ENCODE results near the gene CRIP3.
A peak's percentile ranks its signal among the peaks of the same experiment; 100 is the strongest.

The CRIP3 gene

DNA sequence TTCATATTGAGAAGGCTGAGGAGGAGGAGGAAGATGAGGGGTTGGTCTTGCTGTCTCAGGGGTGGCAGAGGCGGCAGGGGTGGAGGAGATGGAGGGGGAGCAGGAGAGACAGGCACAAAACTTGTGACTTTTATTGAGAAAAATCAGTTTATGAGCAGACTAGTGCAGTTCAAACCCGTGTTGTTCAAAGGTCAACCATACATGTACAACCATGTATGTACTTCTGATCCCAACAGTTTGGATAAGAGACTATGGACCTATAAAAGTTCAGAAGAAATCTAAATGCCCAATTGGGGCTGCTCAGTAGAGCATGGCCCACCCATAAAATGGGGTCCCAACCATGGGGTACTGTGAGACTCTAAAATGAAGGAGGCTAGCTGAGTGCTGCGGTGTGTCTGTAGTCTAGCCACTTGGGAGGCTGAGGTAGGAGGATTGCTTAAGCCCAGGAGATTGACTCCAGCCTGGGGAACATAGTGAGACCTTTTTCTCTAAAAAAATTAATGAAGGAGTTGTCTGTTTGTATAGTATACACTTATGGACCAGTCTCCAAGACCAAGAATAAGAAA is 18.2 kb downstream of the CRIP3 start:
- no peak overlapping the region for H3K4me3 ChIP-seq (ENCODE audit: control insufficient read depth, low read depth, low read length)
- TF ChIP-seq, protein P1, sequence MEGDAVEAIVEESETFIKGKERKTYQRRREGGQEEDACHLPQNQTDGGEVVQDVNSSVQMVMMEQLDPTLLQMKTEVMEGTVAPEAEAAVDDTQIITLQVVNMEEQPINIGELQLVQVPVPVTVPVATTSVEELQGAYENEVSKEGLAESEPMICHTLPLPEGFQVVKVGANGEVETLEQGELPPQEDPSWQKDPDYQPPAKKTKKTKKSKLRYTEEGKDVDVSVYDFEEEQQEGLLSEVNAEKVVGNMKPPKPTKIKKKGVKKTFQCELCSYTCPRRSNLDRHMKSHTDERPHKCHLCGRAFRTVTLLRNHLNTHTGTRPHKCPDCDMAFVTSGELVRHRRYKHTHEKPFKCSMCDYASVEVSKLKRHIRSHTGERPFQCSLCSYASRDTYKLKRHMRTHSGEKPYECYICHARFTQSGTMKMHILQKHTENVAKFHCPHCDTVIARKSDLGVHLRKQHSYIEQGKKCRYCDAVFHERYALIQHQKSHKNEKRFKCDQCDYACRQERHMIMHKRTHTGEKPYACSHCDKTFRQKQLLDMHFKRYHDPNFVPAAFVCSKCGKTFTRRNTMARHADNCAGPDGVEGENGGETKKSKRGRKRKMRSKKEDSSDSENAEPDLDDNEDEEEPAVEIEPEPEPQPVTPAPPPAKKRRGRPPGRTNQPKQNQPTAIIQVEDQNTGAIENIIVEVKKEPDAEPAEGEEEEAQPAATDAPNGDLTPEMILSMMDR (conservative IDR thresholded peaks at IDR 0.05; ENCODE audit: control insufficient read depth, insufficient read depth, low read depth, low read length) = no peak
- no peak for DNase-seq (ENCODE audit: low read depth)

DNA sequence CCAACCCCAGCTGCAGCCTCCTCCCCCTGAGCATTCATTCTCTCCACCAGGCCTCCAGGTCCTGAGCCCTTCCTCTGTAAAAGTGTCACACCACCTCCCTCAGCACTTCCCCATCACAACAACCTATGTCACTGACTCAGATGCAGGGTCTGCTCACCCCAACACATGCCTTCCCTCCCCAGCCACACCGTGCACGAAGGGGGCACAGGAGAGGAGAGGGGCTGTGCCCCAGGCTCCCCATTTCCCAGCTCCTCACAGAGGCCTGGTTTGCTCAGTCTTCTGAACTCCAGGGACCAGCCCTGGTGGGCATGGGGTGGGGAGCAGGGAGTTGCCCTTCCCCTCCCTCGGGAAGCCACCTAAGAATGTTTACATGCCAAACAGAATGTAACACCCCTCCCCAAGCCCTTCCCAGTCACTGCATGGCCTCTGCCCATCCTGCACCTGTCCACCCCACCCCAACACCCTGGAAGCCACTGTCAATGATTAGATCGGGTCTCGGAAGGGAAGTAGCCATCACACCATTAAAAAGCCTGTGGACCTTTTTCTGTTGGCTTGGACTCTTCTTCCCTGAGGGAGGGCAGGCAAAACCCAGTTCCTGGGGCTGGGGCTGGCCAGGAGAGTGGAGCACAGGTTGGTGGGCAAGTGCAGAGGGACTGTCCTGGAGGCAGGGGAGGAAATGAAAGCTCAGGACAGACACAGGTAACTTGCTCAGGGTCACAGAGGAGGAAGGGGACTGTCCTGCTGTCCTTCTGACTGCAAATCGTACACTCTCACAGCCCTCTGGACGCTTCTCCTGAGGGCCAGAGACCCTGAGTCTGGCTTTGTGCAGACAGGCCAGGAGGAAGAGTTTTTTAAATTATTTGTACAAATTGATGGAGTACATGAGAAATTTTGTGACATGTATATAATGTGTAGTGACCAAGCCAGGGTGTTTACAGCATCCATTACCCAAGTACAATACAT is 20.6 kb downstream of the CRIP3 start:
- TF ChIP-seq, protein P1 (conservative IDR thresholded peaks at IDR 0.05; ENCODE audit: control insufficient read depth, insufficient read depth, low read depth, low read length) = no peak
- H3K4me3 ChIP-seq (ENCODE audit: control insufficient read depth, low read depth, low read length) = no peak overlapping the region
- DNase-seq (ENCODE audit: low read depth) = no peak

DNA sequence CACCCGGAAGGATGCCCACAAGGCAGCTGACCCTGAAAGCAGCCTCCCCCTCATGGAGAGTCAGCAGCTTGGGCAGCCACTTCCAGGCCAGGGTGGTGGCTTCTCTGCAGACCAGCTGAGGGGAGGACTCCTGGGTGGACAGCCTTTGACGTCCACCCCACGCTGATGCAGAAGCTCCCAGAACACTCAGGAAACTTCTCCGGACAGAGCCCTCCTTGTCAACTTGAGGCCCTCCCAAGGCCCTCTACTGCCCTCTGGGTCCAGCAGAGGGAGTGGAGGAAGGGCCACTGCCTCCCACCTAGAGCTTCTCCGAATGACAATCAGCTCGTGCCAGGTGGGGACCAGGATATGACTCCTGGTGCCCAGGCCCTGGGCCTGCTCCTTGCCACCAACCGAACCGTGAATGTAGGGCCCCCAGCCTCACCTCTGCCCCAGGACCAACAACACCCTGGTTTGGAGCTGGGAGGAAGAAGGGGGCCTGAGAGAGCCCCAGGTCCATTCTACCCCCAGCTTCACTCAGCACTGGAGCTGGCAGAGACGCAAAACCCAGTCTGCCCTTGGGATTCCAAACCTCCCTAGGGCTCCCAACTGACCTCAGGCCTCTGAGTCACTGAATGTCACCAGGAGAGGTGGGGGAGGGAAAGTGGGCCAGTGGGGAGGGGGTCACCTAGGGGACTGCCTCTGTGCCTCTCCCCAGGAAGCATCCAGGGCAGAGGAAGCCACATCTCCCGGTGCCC is 21.5 kb downstream of the CRIP3 start:
- TF ChIP-seq, protein P1 (conservative IDR thresholded peaks at IDR 0.05; ENCODE audit: control insufficient read depth, insufficient read depth, low read depth, low read length) = peak; percentile 6
- no peak overlapping the region for H3K4me3 ChIP-seq (ENCODE audit: control insufficient read depth, low read depth, low read length)
- DNase-seq (ENCODE audit: low read depth) = no peak

DNA sequence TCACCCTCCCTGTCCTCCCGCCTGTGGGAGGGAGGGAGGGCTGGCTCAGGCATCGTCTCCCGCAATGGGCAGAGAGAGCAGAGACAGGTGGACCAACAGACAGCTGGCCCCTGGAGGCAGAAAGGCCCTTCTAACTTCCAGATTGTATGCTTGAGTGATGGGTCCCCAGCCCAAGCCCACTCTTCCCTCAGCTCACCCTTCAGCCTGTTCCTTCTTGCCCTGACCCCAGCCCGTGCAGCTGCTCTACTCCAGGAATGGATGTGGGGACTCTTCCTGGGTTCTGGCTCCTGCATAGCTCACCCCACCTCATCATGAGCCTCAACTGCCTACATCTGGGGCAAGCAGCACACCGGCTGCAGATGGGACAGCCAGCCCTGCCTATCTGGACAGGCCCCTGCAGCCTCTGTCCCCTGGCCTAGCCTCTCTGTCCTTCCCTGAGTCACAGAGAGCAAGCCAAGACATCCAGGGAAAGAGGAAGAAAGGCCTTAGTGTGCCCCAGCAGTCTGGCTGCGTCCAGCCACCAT is 22.1 kb downstream of the CRIP3 start:
- no peak for DNase-seq (ENCODE audit: low read depth)
- H3K4me3 ChIP-seq (ENCODE audit: control insufficient read depth, low read depth, low read length) = no peak overlapping the region
- TF ChIP-seq, protein P1 (conservative IDR thresholded peaks at IDR 0.05; ENCODE audit: control insufficient read depth, insufficient read depth, low read depth, low read length) = no peak

DNA sequence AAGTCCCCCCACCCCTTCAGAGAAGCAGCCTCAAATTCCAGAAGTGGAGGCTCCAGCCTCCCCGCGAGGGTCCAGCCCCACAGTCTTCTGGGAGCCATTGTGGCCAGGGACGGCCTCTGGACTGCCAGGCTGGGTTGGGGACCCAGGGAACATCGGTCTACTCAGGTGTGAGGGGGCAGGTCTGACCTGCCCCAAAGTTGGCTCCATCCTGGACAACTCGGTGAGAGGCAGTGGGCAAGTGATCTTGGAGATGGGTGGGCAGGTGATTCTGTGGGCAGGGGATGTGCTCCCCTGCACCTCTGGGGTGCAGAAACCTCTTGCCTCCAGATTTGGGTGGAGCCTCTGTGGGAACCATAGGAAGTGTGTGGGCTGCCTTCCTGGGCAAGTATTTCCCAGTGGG is 22.8 kb downstream of the CRIP3 start:
- no peak for DNase-seq (ENCODE audit: low read depth)
- TF ChIP-seq, protein P1 (conservative IDR thresholded peaks at IDR 0.05; ENCODE audit: control insufficient read depth, insufficient read depth, low read depth, low read length) = no peak
- no peak overlapping the region for H3K4me3 ChIP-seq (ENCODE audit: control insufficient read depth, low read depth, low read length)

DNA sequence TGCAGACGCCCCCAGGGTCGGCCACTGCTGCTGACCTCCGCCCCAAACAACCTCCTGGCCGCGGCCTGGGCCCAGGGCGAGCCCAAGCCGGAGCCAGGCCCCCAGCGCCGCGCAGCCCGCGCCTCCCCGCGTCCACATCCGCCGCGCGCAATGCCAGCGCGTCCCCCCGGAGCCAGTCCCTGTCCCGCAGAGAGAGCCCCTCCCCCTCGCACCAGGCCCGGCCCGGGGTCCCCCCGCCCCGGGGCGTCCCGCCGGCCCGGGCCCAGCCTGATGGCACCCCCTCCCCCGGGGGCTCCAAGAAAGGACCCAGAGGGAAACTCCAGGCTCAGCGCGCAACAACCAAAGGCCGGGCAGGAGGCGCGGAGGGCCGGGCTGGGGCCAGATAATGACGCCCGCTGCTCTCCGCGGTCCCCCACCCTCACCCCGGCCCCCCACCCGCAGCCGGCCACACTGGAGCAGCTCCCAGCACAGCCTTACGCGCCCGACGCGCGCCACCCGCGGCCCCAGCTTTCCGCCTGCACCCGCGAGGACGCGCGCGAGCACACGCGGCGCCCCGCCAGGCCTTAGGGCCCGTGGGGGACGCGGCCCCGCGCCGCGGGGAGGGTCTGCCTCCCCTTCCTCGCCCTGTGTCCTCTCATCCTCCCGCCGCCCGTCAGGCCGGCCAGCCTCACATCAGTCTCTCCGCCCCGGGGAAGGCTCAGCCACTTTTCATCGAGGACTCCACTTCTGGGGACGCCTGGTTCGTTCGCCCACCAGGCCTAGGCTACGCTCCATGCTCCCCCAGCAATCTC is 23.4 kb downstream of the CRIP3 start:
- H3K4me3 ChIP-seq (ENCODE audit: control insufficient read depth, low read depth, low read length) = no peak overlapping the region
- DNase-seq (ENCODE audit: low read depth) = no peak
- TF ChIP-seq, protein P1 (conservative IDR thresholded peaks at IDR 0.05; ENCODE audit: control insufficient read depth, insufficient read depth, low read depth, low read length) = no peak

All from fibroblast of mammary gland (primary cell).